Measurements from ENCODE around the gene PRCD. TPM values are rescaled to one million over a fixed set of nuclear protein-coding genes. Genes with fewer than 3 reads are reported as not detected.
A peak's percentile ranks its signal among the peaks of the same experiment; 100 is the strongest.

The PRCD gene
- polyA plus RNA-seq, 3 donors, result 2.2 to 3.7 (median 3.0) TPM

DNA sequence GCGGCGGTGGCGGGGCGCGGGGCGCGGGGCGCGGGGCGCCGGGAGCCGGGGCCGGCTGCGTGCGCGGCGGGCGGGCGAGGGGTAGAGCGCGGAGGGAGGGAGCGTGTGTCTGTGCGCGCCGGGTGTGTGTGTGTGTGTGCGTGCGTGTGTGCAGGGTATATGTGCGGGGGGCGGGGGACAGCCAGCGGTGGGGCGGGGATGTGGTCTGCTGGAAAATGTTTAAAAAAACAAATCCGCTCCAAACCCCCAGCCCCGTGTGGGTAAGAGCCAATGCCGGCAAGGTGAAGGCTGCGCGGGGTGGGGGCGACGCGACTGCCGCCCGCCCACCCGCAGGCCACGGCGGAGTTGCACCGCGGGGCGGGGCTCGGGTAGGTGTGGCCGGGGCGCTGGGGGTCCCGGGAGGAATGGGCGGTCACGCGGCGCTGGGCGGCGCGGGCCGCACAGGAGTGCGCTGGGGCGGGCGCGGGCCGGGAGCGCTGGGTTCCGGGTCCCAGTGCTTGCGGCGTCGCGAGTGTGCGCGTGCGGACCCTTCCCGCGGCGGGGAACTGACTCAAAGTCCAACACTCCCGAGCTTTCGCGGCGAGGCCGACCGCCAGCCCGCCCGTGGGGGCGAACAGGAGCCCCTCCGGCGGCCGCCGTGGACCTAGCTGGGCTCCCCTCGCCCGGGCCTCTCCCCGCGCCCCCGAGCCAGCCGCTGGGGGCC lies 2.1 kb upstream of the PRCD start, which contains the start of gene CYGB:
Gene CYGB (minus strand): TSS at position 132 of the 703 bp plus-strand sequence. CDS start 167 bp downstream, outside the sequence.
- DNase-seq (ENCODE audit: low read depth in 3 of 3, low spot score in 2 of 3), result no peak

DNA sequence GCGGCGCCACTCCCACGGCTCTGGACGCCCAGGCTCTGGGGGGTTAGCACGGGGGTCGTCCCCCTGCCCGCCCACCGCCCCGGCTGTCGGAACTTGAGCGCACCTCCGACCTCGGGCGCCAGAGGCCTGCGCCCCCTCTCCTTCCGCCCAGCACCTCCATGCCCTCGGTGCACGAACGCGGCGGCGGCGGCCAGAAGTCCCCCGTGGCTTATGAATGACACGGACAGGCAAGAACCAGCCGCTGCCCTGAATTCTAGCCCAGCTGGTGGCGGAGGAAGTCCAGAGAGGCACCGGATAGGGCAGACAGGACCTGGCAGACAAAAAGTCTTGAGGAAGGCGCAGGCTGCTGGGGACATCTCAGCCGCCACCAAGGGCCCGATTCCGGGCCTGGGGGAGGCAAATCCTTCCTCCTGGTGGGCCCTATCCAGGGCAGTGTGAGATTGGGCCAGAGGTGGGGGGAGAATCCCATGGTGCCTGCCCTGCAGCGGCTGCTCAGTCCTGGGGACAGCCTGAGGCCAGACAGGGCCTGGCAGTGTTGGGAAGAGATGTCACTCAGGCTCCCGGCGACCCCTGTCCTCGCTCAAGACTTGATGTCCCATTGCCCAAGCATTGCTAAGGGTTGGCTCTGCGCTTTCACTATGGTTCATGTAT lies 1.4 kb upstream of the PRCD start:
- DNase-seq (ENCODE audit: low read depth in 3 of 3, low spot score in 2 of 3), result no peak

DNA sequence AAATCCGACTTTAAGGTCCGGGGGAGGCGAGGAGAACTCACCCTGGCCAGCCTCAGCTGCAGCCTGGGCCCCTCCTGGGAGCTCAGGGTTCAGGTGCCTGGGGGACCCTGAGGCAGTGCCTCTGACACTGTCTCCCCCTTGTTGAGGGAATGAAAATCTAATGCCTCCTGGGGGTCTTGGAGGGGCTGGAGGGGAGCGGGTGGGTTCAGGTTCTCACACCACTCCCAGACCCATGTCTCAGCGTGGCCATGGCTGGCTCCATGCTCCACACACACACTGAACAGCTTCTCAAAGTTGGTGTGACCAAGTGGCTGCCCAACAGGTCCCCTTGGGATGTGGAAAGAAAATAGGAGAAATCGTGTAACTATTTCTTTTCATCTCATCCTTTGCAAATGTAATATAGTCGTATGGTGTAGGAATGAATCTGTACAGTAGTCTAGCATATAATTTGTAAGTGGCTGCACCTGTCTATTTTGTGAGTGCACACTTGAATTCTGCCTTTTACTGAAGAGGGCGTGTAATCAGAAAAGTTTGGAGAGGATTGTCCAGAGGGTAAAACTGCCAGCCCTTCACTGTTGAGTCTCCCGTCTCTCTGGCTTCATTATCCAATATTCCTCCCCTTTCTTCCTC lies 788 bp upstream of the PRCD start:
- no peak for DNase-seq (ENCODE audit: low read depth in 3 of 3, low spot score in 2 of 3)

DNA sequence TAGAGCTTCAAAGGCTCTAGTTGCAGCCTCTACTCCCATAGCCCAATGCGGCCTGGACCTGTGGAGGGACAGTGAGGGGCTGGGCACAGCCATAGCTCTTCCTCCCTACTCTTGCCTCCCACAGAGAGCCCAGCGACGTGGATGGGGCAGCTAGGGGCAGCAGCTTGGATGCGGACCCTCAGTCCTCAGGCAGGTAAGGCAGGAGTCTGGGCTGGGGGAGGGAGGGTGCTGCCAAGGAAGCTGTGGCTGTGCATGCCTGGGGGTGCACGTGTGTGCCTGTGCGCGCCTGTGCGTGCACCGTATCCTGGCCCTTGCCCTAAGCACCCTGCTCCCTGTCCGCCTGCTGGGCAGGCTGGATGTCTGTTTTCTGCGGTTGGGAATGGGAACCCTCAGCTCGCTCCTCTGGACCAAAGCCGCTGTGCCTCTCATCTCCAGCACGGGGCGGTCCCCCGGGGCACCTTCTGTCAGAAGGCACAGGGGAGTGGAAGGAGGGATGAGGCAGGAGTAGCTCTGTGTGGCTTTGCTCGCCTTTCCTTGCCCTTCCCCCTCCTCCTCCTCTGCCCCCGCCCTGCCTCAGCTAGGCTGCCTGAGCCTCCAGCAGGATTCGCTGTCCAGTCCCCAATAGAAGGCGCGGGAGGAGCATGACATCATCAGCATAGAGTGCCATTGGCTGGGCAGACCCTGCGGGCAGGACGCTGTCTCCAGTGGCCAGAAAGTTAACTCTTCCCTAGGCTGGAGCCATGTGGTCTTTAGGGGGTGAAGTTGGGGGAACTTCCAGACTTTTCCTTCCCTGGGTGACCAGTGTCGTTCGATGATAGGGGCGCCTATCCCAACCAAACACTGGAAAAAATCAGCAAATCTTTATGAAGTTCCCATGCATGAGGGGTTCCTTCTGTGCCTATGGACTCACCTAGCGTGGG lies 797 bp downstream of the PRCD start:
- DNase-seq (ENCODE audit: low read depth in 3 of 3, low spot score in 2 of 3), result peak; percentile 85 to 95 (median 87)

DNA sequence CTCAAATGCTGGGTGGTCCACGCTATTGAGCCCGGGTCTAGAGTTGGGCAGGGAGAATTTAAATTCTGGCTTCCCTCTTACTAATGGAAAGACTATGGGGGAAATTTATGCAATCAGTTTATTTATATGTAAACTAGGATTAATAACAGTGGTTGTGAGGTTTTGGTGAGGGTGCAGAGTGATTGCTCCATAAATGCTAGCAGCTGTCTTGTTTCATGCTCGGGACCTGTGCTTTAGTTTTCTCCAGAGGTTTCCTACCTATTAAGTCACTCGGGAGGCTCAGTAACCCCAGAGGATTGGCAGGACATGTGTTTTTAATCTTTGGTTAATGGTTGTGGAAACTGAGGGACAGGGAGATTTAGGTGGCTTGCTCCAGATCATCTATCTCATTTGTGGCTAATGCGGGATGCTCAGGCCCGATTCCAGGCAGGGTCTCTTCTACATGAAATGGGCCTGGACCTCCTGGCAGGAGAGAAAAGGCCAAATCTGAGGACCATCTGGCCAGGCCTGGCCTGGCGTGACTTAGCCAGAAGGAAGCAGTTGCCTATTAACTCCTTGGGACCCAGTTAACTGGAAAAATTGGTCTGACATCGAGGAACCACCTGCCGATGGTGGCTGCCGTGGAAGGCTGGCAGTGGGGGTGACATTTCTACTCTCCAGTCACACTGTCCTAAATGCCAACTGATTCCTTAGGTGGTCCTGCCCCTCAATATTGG lies 2.1 kb downstream of the PRCD start:
- DNase-seq (ENCODE audit: low read depth in 3 of 3, low spot score in 2 of 3), result no peak

DNA sequence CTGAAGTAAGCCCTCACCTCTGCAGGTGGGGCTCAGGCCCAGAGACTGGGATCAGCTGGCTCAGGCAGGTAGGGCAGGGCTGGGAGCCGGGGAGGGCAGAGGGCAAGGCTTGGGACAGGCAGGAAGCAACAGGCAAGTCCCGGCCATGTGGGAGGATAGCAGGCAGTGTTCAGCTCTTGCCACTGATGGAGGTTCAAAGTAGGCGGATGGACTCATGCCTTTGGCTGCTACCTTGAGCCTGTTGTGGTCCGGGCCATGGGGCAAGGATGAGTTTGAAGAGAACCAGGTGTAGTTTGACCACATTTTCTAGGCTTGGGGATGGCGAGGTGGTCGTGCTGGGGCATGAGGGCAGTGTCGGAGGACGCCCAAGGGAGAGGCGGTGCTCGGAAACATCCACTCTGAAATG lies 2.7 kb downstream of the PRCD start:
- DNase-seq (ENCODE audit: low read depth in 3 of 3, low spot score in 2 of 3), result no peak

DNA sequence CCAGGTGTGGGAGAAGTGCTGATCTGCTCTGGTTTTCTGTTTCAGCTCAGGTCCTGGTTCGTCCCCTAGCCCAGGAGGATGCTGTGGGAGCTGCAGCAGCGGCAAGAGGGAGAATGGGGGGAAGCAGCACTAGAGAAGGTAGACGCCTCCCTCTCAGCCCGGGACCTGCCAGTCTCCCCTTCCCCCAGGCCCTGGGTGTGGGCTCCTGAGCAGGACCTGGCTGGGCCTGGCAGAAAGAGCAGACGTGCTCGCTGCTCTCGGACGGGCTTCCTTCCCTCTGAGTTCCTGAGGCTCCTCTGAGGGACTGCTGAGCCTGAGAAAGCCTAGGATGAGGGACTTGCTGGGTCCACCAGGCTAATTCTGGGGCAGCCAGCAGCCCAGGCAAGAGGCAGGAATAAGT lies 3.1 kb downstream of the PRCD start:
- no peak for DNase-seq (ENCODE audit: low read depth in 3 of 3, low spot score in 2 of 3)

DNA sequence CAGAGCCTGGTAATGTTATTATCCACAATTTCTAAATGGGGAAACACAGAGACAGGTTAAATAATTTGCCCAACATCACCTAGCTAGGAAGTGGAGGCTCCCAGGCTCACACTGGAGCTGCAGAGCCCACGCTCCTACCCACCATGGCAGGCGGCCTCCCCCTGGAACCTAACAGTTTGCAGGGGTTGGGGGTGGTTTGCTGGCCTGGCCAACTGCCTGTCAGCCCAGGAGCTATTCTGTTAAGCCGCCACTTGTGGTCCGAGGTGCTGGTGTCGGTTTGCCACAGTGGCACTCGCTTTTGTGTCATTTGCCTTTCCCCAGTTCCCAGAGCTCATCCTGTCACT lies 3.6 kb downstream of the PRCD start:
- no peak for DNase-seq (ENCODE audit: low read depth in 3 of 3, low spot score in 2 of 3)

DNA sequence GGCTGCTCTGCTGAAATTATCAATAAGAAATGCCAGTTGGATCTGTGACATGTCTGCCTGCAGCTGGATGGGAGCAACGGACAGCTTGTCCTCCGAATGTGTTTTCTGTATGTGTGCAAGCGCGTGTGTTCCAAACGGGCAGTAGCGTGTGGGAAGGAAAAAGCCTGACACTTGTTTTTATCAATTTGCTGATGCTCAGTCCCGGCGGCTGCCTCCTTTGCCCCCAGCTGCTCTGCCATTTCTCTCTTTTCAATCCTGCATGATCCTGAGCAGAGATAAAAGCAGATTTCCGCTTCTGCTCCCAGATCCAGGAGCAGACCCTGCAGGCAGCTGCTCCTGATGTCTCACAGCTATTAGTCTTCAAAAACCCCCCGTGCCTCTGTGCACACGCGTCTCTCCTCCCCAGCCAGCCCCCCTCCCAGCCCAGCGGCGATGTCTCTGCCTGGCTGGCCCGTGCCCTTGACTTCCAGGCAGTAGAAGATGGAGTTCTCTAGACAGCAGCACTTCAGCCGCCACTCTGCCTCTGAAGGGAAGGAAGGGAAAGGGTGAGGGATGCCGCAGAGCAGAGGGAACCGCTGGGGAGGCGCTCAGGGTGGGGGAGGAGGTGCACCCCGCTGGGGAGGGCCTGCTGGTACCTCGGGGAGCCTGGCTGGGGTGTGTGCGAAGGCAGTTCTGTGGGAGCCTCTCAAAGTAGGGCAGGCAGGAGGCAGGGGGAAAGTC lies 4.1 kb downstream of the PRCD start:
- DNase-seq (ENCODE audit: low read depth in 3 of 3, low spot score in 2 of 3), result no peak

DNA sequence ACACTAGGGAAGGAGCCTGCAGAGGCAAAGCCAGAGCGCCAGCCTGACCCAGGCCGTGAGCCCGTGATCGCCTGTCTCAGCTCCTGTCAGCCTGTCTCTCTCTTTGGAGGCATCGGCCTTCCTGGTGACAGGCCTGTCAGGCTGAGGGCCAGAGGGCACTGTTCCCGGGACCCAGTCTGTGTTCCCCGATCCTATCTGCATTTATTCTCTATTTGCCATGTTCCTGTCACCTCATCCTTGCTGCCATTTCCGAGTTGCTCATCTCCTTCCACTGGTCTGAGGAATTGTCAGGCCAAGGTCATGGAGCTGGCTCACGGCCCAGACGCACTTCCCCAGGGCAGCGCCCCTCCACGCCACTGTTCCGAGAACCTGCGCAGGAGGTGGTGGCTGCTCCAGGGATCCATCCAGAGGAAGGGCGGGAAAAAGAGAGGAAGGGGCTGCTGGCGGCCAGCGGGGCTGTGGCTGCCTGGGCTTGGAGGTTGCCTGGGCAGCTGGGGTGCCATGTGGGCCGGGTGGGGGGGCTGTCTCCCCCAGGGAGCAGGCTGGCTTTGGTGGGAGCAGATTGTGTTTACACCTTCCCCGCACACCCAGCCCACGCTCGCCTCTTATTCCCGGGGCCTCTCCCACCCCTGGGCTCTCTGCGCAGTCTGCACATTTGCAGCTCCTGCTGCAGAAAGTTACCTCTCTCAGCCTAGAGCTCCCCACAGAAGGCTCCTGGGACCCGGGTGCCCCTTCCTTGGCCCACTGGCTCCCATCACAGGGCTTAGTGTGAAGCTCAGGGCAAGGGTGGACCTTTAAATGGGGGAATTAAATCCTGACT lies 4.9 kb downstream of the PRCD start:
- DNase-seq (ENCODE audit: low read depth in 3 of 3, low spot score in 2 of 3), result no peak

DNA sequence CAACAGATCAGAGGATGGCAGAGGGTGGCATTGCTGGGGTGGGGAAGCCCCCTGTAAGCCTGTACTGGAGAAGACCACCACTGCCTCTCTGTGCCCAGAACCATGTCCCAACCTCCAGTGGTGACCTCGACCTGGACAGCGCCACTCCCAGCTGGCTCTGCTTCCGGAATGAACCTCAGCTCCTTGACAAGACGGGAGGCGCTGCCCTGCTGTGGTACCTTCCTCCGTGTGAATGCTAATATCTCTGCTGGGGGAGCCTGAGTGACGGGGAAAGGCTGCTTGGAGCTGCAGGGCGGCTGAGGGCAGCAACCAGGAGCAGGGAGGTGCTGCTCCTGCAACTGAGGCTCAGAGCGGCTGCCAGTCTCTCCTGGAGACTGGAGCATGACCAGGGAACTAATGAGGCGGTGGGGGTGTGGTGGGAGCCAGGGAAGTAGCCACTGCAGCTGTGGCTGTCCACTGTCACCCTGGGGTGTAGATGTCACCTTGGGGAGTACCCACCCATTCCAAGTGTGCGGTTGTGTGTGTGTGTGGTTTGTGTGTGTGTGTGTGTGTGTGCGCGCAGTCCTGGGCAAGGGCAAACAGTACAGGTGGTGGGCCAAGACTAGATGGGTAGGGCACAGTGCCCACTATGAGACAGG lies 6.2 kb downstream of the PRCD start:
- DNase-seq (ENCODE audit: low read depth in 3 of 3, low spot score in 2 of 3), result no peak

DNA sequence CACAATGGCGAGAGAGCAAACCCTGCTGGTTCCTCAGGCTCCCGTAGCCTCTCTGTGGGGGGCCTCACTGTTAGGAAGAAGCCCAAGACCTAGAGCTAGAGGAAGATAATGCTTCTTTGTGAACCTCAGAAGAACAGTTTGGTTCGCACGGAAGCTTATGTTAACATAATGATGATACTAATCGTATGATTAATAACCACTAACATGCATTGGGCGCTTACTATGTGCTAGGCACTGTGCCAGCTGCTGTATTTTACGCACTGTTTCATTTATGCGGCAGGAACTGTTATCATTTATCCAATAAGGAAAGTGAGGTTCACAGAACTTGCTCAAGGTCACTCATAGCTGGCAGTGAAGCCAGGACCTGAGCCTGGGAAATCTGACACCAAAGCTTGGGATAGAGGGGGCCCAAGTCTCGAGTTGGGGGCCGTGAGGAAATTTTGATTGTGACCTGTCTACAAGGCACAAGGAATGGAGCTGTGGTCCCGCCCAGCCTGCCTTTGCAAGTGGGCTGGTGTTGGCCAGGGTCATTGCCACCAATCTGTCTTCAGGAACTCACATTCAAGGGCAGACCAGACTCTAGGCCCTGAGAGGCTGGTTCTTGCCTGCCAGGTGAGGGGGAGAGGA lies 6.8 kb downstream of the PRCD start:
- no peak for DNase-seq (ENCODE audit: low read depth in 3 of 3, low spot score in 2 of 3)

DNA sequence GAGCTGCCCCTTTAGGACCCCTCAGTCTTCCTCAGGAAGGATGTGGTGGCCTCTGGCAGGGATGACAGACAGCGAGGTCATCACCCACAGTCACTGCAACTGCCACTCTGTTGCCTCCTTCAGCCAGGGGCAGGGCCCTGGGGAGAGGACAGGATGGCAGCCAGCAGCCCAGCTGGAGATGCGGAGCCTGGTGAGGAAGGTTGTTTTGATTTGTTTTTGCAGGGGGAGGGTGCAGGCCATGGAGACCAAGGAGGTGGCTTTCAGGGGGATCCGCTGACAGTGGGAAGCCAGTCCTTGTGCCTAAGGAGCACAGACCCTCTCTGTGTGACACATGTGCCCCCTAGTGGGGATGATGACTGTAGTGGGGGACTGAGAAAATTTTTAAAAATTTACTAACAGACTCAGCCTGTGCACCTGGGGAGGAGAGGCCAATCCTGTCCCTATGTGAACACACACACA lies 7.4 kb downstream of the PRCD start:
- no peak for DNase-seq (ENCODE audit: low read depth in 3 of 3, low spot score in 2 of 3)

DNA sequence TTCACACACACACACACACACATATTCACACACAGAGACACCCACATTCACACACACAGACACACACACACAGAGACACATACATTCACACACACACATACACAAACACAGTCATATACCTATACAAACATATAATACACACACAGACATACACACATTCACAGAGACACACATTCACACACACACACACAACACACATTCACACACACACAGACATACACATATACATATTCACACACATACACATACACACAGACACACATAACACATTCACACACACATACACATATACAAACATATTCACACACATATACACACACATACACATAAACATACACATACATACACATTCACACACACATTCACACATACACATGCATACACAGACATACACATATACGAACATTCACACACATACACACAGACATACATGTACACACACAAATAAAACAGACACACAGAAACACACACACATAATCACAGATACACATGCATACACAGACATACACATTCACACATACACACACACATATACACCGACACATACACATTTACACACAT lies 7.9 kb downstream of the PRCD start:
- DNase-seq (ENCODE audit: low read depth in 3 of 3, low spot score in 2 of 3), result no peak

DNA sequence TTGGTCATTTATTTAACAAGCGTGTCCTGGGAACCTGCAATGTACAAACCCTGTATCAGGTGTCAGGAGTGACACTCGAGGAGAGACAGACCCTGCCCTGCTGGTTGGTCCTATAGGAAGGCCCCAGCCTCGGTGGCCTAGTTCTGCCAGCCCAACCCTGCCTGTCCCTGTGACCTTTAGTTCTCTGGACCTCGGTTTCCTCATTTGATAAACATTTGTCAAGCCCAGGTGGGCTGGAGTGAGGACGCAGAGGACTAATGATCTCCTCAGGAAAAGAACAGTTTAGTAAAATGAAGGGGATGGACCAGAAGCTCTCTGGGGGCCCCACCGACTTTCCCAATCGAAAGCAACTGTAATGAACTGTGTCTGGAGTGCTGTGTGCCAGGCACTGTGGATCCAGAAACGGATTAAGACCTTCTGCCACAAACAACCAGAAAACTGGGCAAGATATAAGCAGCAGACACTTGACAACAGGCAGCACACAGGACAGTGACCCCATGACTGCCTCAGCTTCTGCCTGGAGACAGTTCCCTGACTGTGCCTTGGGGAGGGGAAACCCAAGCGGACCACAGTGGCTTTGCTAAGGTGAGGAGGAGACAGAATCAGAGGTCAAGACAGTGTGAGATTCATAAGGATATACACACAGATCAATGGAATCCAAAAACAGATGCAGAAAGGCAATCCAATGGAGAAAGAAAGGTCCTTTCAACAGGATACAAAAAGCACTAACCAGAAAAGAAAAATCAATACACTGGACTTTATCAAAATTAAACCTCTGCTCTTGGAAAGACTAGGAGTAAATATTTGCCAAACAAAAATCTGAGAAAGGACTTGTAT lies 8.8 kb downstream of the PRCD start:
- DNase-seq (ENCODE audit: low read depth in 3 of 3, low spot score in 2 of 3), result no peak

DNA sequence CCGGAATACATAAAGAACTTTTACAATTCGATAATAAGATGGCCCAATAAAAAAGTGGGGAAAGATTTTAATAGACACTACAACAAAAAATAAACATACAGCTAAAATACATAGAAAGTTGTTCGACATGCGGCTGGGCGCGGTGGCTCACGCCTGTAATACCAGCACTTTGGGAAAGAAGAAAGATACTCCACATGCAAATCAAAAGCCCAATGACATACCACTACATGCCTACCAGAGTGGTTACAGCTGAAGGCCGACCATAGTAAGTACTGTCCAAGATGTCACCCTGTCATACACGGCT lies 9.3 kb downstream of the PRCD start:
- DNase-seq (ENCODE audit: low read depth in 3 of 3, low spot score in 2 of 3), result no peak

DNA sequence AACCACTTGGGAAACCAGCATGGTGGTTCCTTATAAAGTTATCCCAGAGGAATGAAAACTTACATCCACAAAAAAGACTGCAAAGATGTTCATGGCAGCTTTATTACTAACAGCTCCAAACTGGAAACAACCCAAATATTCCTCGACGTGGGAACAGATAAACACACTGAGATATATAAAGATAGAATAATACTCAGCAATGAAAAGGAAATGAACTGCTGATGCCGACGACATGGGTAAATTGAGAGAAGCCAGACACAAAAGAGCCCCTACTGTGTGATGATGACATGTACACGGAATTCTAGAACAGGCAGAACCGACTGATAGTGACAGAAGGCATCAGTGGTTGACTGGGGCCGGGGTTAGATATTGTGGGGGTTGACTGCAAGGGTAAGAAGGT lies 9.7 kb downstream of the PRCD start:
- DNase-seq (ENCODE audit: low read depth in 3 of 3, low spot score in 2 of 3), result no peak
